Colonic mucosa (tissue), 4 donors: ENCODE data around the gene PDLIM7. TPM values are rescaled to one million over a fixed set of nuclear protein-coding genes. Genes with fewer than 3 reads are reported as not detected.
"Not testable (repeated sequence)": the region's sequence is repeated elsewhere in the genome, so short reads cannot be mapped to it uniquely, and the experiment has no call there.

Experiments
- DNase-seq: peaks from one replicate; pipeline ENCODE4 v3.0.0-alpha.2; 2020
- H3K27ac ChIP-seq: fragments of 200-600 bp; one replicate; pipeline ENCODE4 v1.8.0; 2021
- H3K27me3 ChIP-seq: fragments of 200-600 bp; one replicate; pipeline ENCODE4 v1.8.0; 2021
- H3K36me3 ChIP-seq: fragments of 200-600 bp; one replicate; pipeline ENCODE4 v1.8.0; 2021
- H3K4me1 ChIP-seq: fragments of 200-600 bp; one replicate; pipeline ENCODE4 v1.8.0; 2021; ENCODE audit warnings: mild to moderate bottlenecking
- H3K4me3 ChIP-seq: fragments of 200-600 bp; one replicate; pipeline ENCODE4 v1.8.0; 2021
- H3K9ac ChIP-seq, 2 donors: one replicate each; pipeline ENCODE4 v1.7.0; 2013; ENCODE audit warnings: control low read depth in 2 of 2, low read depth in 2 of 2, low read length in 2 of 2
- H3K9me3 ChIP-seq: fragments of 200-600 bp; one replicate; pipeline ENCODE4 v1.8.0; 2021
- intact Hi-C: fragments of 100-400 bp; cut with DNase I; formaldehyde crosslinking; loops from one replicate; pipeline ENCODE4 v1.14.1; 2022
- total RNA-seq, 2 donors: library from RNA; stranded (reverse); fragmentation: NEBNext Ultra II Directional in 1 of 2; extraction: Animal tissue kit (Norgen Biotek cat#: 25700) in 1 of 2; gene quantifications; one replicate each; pipeline ENCODE4 v1.2.1, GENCODE V29; 2021
- TF ChIP-seq, protein P1 (sequence below): fragments of 200-600 bp; IDR thresholded peaks from one replicate; pipeline ENCODE4 v1.8.0; 2022; ENCODE audit warnings: antibody characterized with exemption, mild to moderate bottlenecking
- donor health status: healthy.
- donor health status: DM: no; HTN: no; CAD: no.
- donor health status: DM: no; HTN: no; CAD: no.

PDLIM7 gene
- total RNA-seq, 2 donors from 2014 or later: 19.7 to 44.9 TPM

DNA sequence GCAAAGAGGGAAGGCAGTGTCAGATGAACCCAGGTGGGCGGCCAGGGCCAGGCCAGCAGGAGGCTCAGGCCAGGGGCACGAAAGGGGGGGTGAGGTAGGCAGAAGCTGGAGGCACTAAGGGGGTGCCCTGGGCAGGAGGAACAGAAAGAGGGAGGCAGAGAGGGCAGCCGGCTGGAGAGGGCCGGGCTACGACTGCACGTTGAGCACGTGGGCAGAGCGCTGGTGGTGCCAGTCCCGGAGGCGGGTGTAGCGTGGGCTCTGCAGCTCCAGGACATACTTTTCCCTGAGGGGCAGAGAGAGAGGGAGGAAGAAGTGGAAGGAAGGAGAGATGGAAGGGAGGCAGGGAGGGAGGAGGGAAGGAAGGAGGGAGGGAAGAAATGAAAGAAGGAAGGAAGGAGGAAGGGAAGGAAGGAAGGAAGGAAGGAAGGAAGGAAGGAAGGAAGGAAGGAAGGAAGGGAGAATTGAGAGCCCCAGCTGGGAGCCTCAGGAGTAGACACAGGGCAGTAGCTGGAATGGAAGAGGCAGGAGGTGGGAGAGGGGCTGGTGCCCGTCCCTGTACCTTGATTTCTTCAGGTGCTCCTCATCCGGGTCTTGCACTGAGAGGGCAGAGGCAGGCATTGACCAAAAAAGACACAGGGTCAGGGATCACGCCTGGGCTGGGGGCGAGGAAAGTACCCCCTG lies 7.0 kb downstream of the PDLIM7 start:
- H3K27ac ChIP-seq: no peak overlapping the region
- no peaks in the 10 kb centered on the region for H3K27me3 ChIP-seq
- no peaks in the 10 kb centered on the region for H3K9me3 ChIP-seq
- TF ChIP-seq, protein P1, sequence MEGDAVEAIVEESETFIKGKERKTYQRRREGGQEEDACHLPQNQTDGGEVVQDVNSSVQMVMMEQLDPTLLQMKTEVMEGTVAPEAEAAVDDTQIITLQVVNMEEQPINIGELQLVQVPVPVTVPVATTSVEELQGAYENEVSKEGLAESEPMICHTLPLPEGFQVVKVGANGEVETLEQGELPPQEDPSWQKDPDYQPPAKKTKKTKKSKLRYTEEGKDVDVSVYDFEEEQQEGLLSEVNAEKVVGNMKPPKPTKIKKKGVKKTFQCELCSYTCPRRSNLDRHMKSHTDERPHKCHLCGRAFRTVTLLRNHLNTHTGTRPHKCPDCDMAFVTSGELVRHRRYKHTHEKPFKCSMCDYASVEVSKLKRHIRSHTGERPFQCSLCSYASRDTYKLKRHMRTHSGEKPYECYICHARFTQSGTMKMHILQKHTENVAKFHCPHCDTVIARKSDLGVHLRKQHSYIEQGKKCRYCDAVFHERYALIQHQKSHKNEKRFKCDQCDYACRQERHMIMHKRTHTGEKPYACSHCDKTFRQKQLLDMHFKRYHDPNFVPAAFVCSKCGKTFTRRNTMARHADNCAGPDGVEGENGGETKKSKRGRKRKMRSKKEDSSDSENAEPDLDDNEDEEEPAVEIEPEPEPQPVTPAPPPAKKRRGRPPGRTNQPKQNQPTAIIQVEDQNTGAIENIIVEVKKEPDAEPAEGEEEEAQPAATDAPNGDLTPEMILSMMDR: no peak
- peaks cover 5% of the 10 kb centered on the region for H3K4me1 ChIP-seq
- no peak overlapping the region for H3K9ac ChIP-seq
- intact Hi-C loops: no loop called here
- no peak overlapping the region for H3K4me3 ChIP-seq
- H3K36me3 ChIP-seq: no peaks in the 10 kb centered on the region
- no peak for DNase-seq

DNA sequence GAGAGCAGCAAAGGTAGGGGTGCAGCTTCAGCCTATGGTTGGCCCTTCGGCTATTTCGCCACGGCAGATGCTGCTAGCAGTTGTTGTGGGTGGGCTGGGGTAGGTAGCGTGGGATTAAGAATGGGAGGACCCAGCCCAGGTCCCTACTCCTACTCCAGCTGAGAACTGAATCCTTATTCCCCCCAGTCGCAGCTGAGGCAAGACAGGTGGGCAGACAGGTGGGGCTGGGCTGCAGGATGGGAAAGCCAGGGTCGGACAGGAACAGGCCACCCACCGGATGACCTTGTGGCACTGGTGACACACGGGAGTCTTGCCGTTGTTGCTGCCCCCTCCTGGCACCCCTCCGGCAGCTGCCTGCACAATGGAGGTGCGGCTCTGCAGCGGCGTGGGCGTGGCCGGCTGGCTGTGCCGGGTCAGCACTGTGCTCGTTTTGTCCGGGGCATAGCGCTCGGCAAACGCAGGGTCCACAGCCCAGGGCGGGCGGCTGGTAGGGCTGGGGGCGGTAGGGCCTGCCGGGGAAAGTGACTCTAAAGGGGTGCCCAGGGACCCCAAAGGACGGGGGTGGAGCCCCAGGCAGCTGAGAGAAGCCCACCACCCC lies 8.2 kb downstream of the PDLIM7 start:
- H3K4me3 ChIP-seq: no peak overlapping the region
- peak; percentile 62 for DNase-seq
- no peak overlapping the region for H3K9ac ChIP-seq
- intact Hi-C loops: no loop called here
- H3K27ac ChIP-seq: no peak overlapping the region
- TF ChIP-seq, protein P1: no peak
- H3K9me3 ChIP-seq: no peaks in the 10 kb centered on the region
- no peaks in the 10 kb centered on the region for H3K27me3 ChIP-seq
- peaks cover 5% of the 10 kb centered on the region for H3K4me1 ChIP-seq
- H3K36me3 ChIP-seq: no peaks in the 10 kb centered on the region

DNA sequence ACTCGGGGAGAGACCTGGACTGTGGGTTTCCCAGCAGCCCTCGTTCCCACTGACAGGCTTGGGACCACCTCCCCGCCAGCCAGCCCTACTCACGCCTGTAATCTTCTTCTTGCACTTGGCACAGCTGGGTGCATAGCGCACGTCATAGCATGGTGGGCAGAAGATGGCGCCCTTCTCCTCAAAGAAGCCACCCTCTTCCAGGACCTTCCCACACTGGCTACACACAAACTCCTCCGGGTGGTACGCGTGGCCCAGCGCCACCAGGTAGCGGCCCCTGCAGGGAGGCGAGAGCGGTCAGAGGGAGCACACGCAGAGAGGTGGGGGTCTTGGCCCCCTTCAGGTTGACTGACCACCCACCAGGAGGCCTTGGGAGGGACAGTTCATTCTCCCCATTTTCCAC lies 9.4 kb downstream of the PDLIM7 start:
- H3K36me3 ChIP-seq: no peaks in the 10 kb centered on the region

DNA sequence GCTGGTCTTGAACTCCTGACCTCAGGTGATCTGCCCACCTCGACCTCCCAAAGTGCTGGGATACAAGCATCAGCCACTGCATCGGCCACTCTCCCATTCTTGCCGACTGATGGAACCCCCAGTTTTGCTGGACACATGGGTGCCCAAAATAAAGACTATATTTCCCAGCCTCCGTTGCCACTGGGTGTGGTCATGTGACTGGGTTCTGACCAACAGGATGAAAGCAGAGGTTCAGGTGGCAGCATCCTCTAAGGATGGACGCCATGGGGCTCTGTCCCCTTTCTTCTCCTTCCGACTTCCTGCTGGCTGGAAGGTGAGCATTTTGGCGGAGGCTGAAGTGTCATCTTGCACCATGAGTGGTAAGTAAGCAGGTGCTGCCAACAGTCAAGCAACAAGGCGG lies 10.3 kb downstream of the PDLIM7 start:
- intact Hi-C loops: no loop called here
- no peaks in the 10 kb centered on the region for H3K36me3 ChIP-seq
- no peaks in the 10 kb centered on the region for H3K27me3 ChIP-seq
- H3K4me1 ChIP-seq: peaks cover 5% of the 10 kb centered on the region
- no peak for DNase-seq
- H3K27ac ChIP-seq: no peak overlapping the region
- H3K9ac ChIP-seq: no peak overlapping the region
- H3K4me3 ChIP-seq: no peak overlapping the region
- H3K9me3 ChIP-seq: no peaks in the 10 kb centered on the region
- TF ChIP-seq, protein P1: no peak

More for the DNA sequence above, 9.4 kb downstream of the PDLIM7 start:
- H3K27ac ChIP-seq: no peak overlapping the region
- intact Hi-C loops: no loop called here
- no peaks in the 10 kb centered on the region for H3K9me3 ChIP-seq
- no peaks in the 10 kb centered on the region for H3K27me3 ChIP-seq
- TF ChIP-seq, protein P1: no peak
- no peak overlapping the region for H3K4me3 ChIP-seq
- H3K9ac ChIP-seq: no peak overlapping the region
- peaks cover 5% of the 10 kb centered on the region for H3K4me1 ChIP-seq
- no peak for DNase-seq

DNA sequence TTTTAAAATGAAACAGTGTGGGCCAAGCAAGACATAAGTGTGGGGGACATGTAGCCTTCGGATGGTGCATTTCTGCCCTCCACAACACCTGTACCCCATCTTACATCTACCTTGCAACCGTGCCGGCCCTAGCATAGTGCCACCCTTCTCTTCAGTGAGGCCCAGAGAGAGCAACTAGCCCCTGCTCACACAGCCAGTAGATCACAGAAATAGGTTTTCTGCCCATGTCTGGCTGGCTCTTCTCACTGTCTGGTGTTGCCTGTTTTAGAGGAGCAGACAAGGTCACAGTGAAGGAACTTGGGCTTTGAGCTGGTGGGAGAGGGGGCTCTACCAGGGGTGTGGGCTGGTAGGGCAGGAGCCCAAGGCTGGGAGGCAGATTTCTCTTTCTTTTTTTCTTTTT lies 11.1 kb downstream of the PDLIM7 start:
- TF ChIP-seq, protein P1: no peak
- Histone ChIP-seq H3K27ac (no peak overlapping the region), H3K9ac (no peak overlapping the region), H3K4me3 (no peak overlapping the region), H3K9me3 (no peaks in the 10 kb centered on the region), H3K27me3 (no peaks in the 10 kb centered on the region), H3K36me3 (no peaks in the 10 kb centered on the region), H3K4me1 (peaks cover 5% of the 10 kb centered on the region)
- intact Hi-C loops: no loop called here
- no peak for DNase-seq

DNA sequence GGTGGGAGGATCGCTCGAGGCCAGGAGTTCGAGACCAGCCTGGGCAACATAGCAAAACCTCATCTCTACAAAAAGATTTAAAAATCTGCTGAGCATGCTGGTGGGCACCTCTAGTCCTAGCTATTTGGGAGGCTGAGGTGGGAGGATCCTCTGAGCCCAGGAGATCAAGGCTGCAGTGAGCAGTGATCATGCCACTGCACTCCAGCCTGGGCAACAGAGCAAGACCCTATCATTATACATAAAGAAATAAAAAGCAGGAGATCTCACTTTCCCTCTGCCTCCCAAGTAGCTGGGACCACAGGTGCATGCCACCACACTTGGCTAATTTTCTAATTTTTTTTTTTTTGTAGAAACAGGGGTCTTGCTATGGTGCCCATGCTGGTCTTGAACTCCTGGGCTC lies 11.7 kb downstream of the PDLIM7 start:
- intact Hi-C loops, H3K4me3 ChIP-seq, H3K9me3 ChIP-seq, H3K9ac ChIP-seq, H3K27me3 ChIP-seq, DNase-seq, H3K27ac ChIP-seq, H3K36me3 ChIP-seq, H3K4me1 ChIP-seq: not testable (repeated sequence)
